ENCODE data around the gene MTPN.

MTPN gene

DNA sequence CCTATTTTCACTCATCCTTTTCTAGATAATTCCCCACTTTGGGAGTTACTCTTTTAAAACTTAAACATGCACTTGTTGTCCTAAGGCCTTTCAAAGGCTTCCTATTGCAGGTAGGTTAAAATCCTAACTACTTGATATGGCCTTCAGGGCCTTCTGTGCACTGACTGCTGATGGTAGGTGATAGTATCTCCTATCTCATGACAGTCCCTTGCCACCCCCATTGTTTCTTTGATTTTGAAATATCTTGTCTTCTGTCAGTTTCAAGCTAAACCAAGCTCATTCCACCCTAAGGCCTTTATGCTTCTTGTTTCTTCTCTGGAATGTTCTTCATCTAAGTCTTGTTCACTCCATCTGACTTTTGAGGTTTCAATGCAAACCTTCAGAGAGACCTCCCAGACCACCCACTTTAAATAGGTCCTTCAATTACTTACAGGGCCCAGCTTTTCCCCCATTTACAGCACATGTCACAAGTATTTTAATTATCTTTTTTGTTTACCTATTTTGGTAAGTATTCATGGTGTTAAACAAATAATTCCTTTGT is 2.4 kb upstream of the MTPN start:
- Histone ChIP-seq H3K36me3 (ENCODE audit: insufficient read depth, low read length) (peaks cover 7% of the 10 kb centered on the region), H3K9ac (ENCODE audit: insufficient read length) (no peak overlapping the region), H3K9me3 (ENCODE audit: low read depth, low read length) (no peaks in the 10 kb centered on the region), H3K4me3 (no peak overlapping the region), H3K27ac (no peak overlapping the region)
- no peak for DNase-seq (ENCODE audit: low read depth, low spot score)
- no peak for TF ChIP-seq FOXP2 (optimal IDR thresholded peaks at IDR 0.05; ENCODE audit: control extremely low read depth, extremely low read length, insufficient read depth)
- TF ChIP-seq POLR2AphosphoS5 (IDR thresholded peaks at IDR 0.05; ENCODE audit: borderline replicate concordance, low read depth, low read length) = no peak
- no peak for TF ChIP-seq EZH2 (IDR thresholded peaks at IDR 0.05)

GRCh38 chr7:135978624-135979023 is 1.5 kb upstream of the MTPN start:
- Histone ChIP-seq H3K4me3 (no peak overlapping the region), H3K27ac (no peak overlapping the region), H3K9me3 (ENCODE audit: low read depth, low read length) (no peaks in the 10 kb centered on the region), H3K36me3 (ENCODE audit: insufficient read depth, low read length) (peaks cover 12% of the 10 kb centered on the region), H3K9ac (ENCODE audit: insufficient read length) (no peak overlapping the region)
- TF ChIP-seq POLR2AphosphoS5 (IDR thresholded peaks at IDR 0.05; ENCODE audit: borderline replicate concordance, low read depth, low read length) (no peak), EZH2 (IDR thresholded peaks at IDR 0.05) (no peak)
- no peak for DNase-seq (ENCODE audit: low read depth, low spot score)

- TF ChIP-seq POLR2AphosphoS5 (IDR thresholded peaks at IDR 0.05; ENCODE audit: borderline replicate concordance, low read depth, low read length) (no peak), FOXP2 (optimal IDR thresholded peaks at IDR 0.05; ENCODE audit: control extremely low read depth, extremely low read length, insufficient read depth) (no peak), EZH2 (IDR thresholded peaks at IDR 0.05) (no peak)
- H3K27ac ChIP-seq = no peak overlapping the region
- H3K4me3 ChIP-seq = peak overlapping the region; percentile 98
- H3K9ac ChIP-seq (ENCODE audit: insufficient read length) = no peak overlapping the region
- H3K36me3 ChIP-seq (ENCODE audit: insufficient read depth, low read length) = peaks cover 20% of the 10 kb centered on the region
- no peaks in the 10 kb centered on the region for H3K9me3 ChIP-seq (ENCODE audit: low read depth, low read length)
- no peak for DNase-seq (ENCODE audit: low read depth, low spot score)
Observed at GRCh38 chr7:135977742-135978066, 545 bp upstream of the MTPN start.

DNA sequence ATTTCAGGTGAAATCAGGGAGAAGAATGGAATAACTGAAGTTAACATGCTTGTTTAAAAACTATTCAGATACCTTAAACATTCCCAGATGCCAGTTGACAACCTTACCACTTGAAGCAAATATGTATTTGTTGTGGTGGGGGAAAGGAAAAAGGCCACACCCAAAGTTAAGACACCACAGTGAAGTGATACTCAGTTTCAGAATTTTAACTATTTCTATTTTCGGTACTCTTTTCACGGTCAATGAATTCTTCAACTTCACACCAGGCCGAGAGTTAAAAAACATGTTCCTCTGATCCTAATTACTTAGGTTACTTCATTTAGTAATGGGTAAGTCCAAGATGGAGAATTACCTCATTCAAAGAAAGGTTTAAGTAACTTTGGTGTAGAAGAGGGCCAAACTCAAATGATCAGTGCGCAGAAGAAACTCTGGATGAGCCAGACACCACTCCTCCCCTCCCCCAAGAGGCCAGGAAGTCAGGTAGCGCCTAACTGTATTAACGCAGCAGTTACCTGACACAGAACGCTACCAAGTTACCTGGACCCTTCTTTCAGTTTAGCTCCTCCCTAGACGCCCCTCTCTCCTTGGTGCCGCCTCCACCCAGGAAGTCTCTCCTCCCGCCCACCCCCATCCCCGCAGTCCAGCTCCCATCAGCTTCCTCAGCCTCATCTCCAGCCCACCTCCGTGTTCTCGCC is 700 bp downstream of the MTPN start:
- DNase-seq (ENCODE audit: low read depth, low spot score) = no peak

GRCh38 chr7:135975166-135975565 is 2.0 kb downstream of the MTPN start:
- H3K27ac ChIP-seq = no peak overlapping the region
- H3K36me3 ChIP-seq (ENCODE audit: insufficient read depth, low read length) = peaks cover 36% of the 10 kb centered on the region
- no peak for TF ChIP-seq POLR2AphosphoS5 (IDR thresholded peaks at IDR 0.05; ENCODE audit: borderline replicate concordance, low read depth, low read length)
- TF ChIP-seq EZH2 (IDR thresholded peaks at IDR 0.05) = no peak
- TF ChIP-seq FOXP2 (optimal IDR thresholded peaks at IDR 0.05; ENCODE audit: control extremely low read depth, extremely low read length, insufficient read depth) = no peak
- no peaks in the 10 kb centered on the region for H3K9me3 ChIP-seq (ENCODE audit: low read depth, low read length)
- H3K9ac ChIP-seq (ENCODE audit: insufficient read length) = peak overlapping the region; percentile 90
- no peak for DNase-seq (ENCODE audit: low read depth, low spot score)
- H3K4me3 ChIP-seq = peak overlapping the region; percentile 98; the same call in 1 of the 2 replicates

More for the DNA sequence above, 700 bp downstream of the MTPN start:
- peak overlapping the region; percentile 90 for H3K9ac ChIP-seq (ENCODE audit: insufficient read length)
- peaks cover 28% of the 10 kb centered on the region for H3K36me3 ChIP-seq (ENCODE audit: insufficient read depth, low read length)
- H3K27ac ChIP-seq = no peak overlapping the region
- H3K4me3 ChIP-seq = peak overlapping the region; percentile 98
- H3K9me3 ChIP-seq (ENCODE audit: low read depth, low read length) = no peaks in the 10 kb centered on the region
- TF ChIP-seq EZH2 (IDR thresholded peaks at IDR 0.05) (no peak), FOXP2 (optimal IDR thresholded peaks at IDR 0.05; ENCODE audit: control extremely low read depth, extremely low read length, insufficient read depth) (no peak), POLR2AphosphoS5 (IDR thresholded peaks at IDR 0.05; ENCODE audit: borderline replicate concordance, low read depth, low read length) (no peak)

- Histone ChIP-seq H3K9me3 (ENCODE audit: low read depth, low read length) (no peaks in the 10 kb centered on the region), H3K36me3 (ENCODE audit: insufficient read depth, low read length) (peaks cover 41% of the 10 kb centered on the region), H3K9ac (ENCODE audit: insufficient read length) (no peak overlapping the region), H3K27ac (no peak overlapping the region), H3K4me3 (no peak overlapping the region)
- no peak for DNase-seq (ENCODE audit: low read depth, low spot score)
- TF ChIP-seq FOXP2 (optimal IDR thresholded peaks at IDR 0.05; ENCODE audit: control extremely low read depth, extremely low read length, insufficient read depth) = no peak
- no peak for TF ChIP-seq EZH2 (IDR thresholded peaks at IDR 0.05)
- no peak for TF ChIP-seq POLR2AphosphoS5 (IDR thresholded peaks at IDR 0.05; ENCODE audit: borderline replicate concordance, low read depth, low read length)
Observed at GRCh38 chr7:135974667-135975066, 2.5 kb downstream of the MTPN start.

DNA sequence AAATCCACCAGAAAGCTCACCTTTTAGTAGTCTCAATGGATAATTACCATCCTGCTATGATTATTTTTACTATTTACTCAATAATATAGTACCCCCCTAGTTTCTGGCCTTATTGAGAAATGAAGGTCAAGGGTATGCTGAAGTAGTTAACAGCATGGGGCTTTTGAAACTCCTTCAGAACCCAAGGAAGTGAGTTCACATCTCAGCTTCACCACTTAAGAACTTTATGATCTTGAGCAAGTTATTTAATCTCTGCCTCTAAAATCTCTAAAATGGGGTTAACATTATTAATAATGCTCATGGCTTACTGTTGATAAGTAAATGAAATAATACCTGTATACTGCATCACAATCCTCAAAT is 5.8 kb downstream of the MTPN start:
- Histone ChIP-seq H3K9ac (ENCODE audit: insufficient read length) (no peak overlapping the region), H3K27ac (no peak overlapping the region), H3K36me3 (ENCODE audit: insufficient read depth, low read length) (peaks cover 58% of the 10 kb centered on the region), H3K4me3 (no peak overlapping the region), H3K9me3 (ENCODE audit: low read depth, low read length) (no peaks in the 10 kb centered on the region)
- DNase-seq (ENCODE audit: low read depth, low spot score) = no peak
- no peak for TF ChIP-seq FOXP2 (optimal IDR thresholded peaks at IDR 0.05; ENCODE audit: control extremely low read depth, extremely low read length, insufficient read depth)
- no peak for TF ChIP-seq EZH2 (IDR thresholded peaks at IDR 0.05)
- no peak for TF ChIP-seq POLR2AphosphoS5 (IDR thresholded peaks at IDR 0.05; ENCODE audit: borderline replicate concordance, low read depth, low read length)

DNA sequence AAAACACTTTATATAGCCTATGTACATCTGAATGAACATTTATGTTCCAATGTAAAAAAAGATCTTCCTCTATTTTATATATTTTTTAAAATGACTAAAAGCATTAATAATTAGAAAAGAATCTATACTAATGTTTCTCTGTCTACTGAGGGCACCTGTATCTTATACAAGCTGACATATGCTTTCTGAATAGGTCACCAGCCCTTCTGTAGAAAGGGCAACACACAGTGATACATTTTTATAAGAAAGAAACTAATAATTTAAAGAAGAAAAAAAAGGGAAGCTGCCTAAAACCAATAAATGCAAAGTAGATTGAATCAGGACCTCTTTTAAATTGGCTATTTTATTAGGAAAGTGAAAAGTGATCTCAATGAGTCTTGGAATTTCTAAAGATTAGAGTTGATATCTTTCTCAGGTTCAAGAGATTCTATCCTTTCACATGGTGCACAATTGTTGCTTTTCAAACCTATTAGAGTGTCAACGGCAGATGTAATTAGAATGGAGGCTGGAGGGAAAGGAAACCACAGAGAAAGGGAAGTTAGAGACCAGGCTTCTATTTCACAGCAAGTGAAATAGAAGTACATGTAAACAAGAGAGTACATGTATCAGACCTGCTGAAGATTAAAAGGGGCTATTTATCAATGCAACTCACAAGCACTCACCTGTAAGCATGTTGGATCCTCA is 6.3 kb downstream of the MTPN start:
- TF ChIP-seq EZH2 (IDR thresholded peaks at IDR 0.05) = no peak
- no peak for TF ChIP-seq POLR2AphosphoS5 (IDR thresholded peaks at IDR 0.05; ENCODE audit: borderline replicate concordance, low read depth, low read length)
- no peak for TF ChIP-seq FOXP2 (optimal IDR thresholded peaks at IDR 0.05; ENCODE audit: control extremely low read depth, extremely low read length, insufficient read depth)
- no peak overlapping the region for H3K9ac ChIP-seq (ENCODE audit: insufficient read length)
- H3K4me3 ChIP-seq = no peak overlapping the region
- no peaks in the 10 kb centered on the region for H3K9me3 ChIP-seq (ENCODE audit: low read depth, low read length)
- H3K27ac ChIP-seq = no peak overlapping the region
- peaks cover 59% of the 10 kb centered on the region for H3K36me3 ChIP-seq (ENCODE audit: insufficient read depth, low read length)
- no peak for DNase-seq (ENCODE audit: low read depth, low spot score)
